IMR-90 (cell line): ENCODE data around the gene EEPD1. TPM values are rescaled to one million over a fixed set of nuclear protein-coding genes. Genes with fewer than 3 reads are reported as not detected.

Experiments used
- ATAC-seq: fragments of 200-7000 bp; cut with Tn5 transposase; 2 replicates; pipeline ENCODE4 v1.9.1; 2020; ENCODE audit warnings: low read depth, mild to moderate bottlenecking, moderate library complexity
- BruUV-seq: library from RNA; stranded (reverse); fragments of 400-500 nt; replicated peaks from 2 replicates; lab custom pipeline; 2021; lab: Mats Ljungman, UMichigan
- CTCF ChIA-PET: fragments of 300-600 bp; formaldehyde crosslinking; extraction: SDS; loops from one replicate; lab custom pipeline; 2021; ENCODE audit warnings: antibody characterized with exemption; lab: Yijun Ruan, JAX
- POLR2A ChIA-PET: fragments of 300-600 bp; sonication (Branson Sonifier 250); formaldehyde crosslinking; loops from one replicate; lab custom pipeline; 2022; ENCODE audit warnings: antibody characterized with exemption; ENCODE audit not compliant: unreplicated experiment; lab: Charles Lee
- DNase-seq: peaks from one replicate; pipeline ENCODE4 v3.0.0; 2013
- H2AFZ ChIP-seq: replicated peaks from 2 replicates; pipeline ENCODE3; 2013; ENCODE audit warnings: low read length, mild to moderate bottlenecking; ENCODE audit not compliant: poor library complexity
- H2AK5ac ChIP-seq: 2 replicates; pipeline ENCODE4 v1.6.1; 2013; ENCODE audit warnings: low read depth, low read length, inconsistent platforms
- H2AK9ac ChIP-seq: replicated peaks from 2 replicates; pipeline ENCODE3; 2013; ENCODE audit warnings: mild to moderate bottlenecking, low read depth, low read length, moderate library complexity; ENCODE audit not compliant: poor library complexity
- H2BK120ac ChIP-seq: 2 replicates; pipeline ENCODE4 v1.6.1; 2013; ENCODE audit warnings: low read depth, low read length, inconsistent platforms
- H2BK15ac ChIP-seq: 3 replicates; pipeline ENCODE4 v1.6.1; 2013; ENCODE audit warnings: low read depth, low read length, inconsistent platforms
- H2BK20ac ChIP-seq: 2 replicates; pipeline ENCODE4 v1.6.1; 2013; ENCODE audit warnings: low read depth, mild to moderate bottlenecking, inconsistent platforms, low read length, moderate library complexity
- H2BK5ac ChIP-seq: 2 replicates; pipeline ENCODE4 v1.6.1; 2013; ENCODE audit warnings: mild to moderate bottlenecking, low read depth, low read length, inconsistent platforms; ENCODE audit not compliant: poor library complexity, severe bottlenecking
- H3K14ac ChIP-seq: replicated peaks from 2 replicates; pipeline ENCODE4 v1.6.1; 2013; ENCODE audit warnings: low read depth, low read length, inconsistent platforms
- H3K18ac ChIP-seq: 2 replicates; pipeline ENCODE4 v1.6.1; 2013; ENCODE audit warnings: low read depth, low read length, control low read depth
- H3K23ac ChIP-seq: 2 replicates; pipeline ENCODE4 v1.6.1; 2013; ENCODE audit warnings: low read depth, low read length, inconsistent platforms
- H3K27ac ChIP-seq: 2 replicates; pipeline ENCODE4 v1.5.1; 2013; ENCODE audit warnings: mild to moderate bottlenecking, control low read depth, low read length; ENCODE audit not compliant: insufficient read depth
- H3K27me3 ChIP-seq: 2 replicates; pipeline ENCODE4 v1.6.1; 2013; ENCODE audit warnings: low read length; ENCODE audit not compliant: control insufficient read depth, insufficient read depth
- H3K36me3 ChIP-seq: 2 replicates; pipeline ENCODE4 v1.6.1; 2013; ENCODE audit warnings: low read length, mixed read lengths; ENCODE audit not compliant: control insufficient read depth, insufficient read depth
- H3K4ac ChIP-seq: 2 replicates; pipeline ENCODE4 v1.6.1; 2013; ENCODE audit warnings: low read depth, low read length, inconsistent platforms
- H3K4me1 ChIP-seq: 2 replicates; pipeline ENCODE4 v1.6.1; 2013; ENCODE audit warnings: low read length, mixed read lengths; ENCODE audit not compliant: control insufficient read depth, insufficient read depth
- H3K4me2 ChIP-seq: 2 replicates; pipeline ENCODE4 v1.6.1; 2013; ENCODE audit warnings: low read depth, mild to moderate bottlenecking, control low read depth, low read length, moderate library complexity
- H3K4me3 ChIP-seq: 2 replicates; pipeline ENCODE4 v1.5.1; 2013; ENCODE audit warnings: low read depth, mild to moderate bottlenecking, control low read depth, low read length, moderate library complexity; ENCODE audit not compliant: insufficient read depth
- H3K56ac ChIP-seq: 2 replicates; pipeline ENCODE4 v1.6.1; 2013; ENCODE audit warnings: low read length, inconsistent platforms; ENCODE audit not compliant: insufficient read depth; ENCODE audit errors: extremely low read depth
- H3K79me1 ChIP-seq, 2 experiments: 2 replicates each; pipeline ENCODE4 v1.6.1; 2013; ENCODE audit warnings: low read length in 2 of 2, inconsistent platforms in 1 of 2, low read depth in 1 of 2
- H3K9ac ChIP-seq: 2 replicates; pipeline ENCODE4 v1.6.1; 2013; ENCODE audit warnings: low read depth, low read length, control low read depth
- H3K9me1 ChIP-seq: 2 replicates; pipeline ENCODE4 v1.6.1; 2013; ENCODE audit warnings: low read length, inconsistent platforms; ENCODE audit not compliant: insufficient read depth
- H3K9me3 ChIP-seq: 2 replicates; pipeline ENCODE4 v1.6.1; 2013; ENCODE audit warnings: low read length; ENCODE audit not compliant: control insufficient read depth, insufficient read depth
- H4K20me1 ChIP-seq: 2 replicates; pipeline ENCODE4 v1.6.1; 2013; ENCODE audit warnings: low read length, inconsistent platforms; ENCODE audit not compliant: insufficient read depth
- H4K5ac ChIP-seq: 2 replicates; pipeline ENCODE4 v1.6.1; 2013; ENCODE audit warnings: mild to moderate bottlenecking, low read depth, low read length, control low read depth
- H4K8ac ChIP-seq, 2 experiments: 2 replicates each; pipeline ENCODE4 v1.6.1; 2013; ENCODE audit warnings: low read depth in 2 of 2, low read length in 2 of 2, control low read depth in 1 of 2, inconsistent platforms in 1 of 2
- H4K91ac ChIP-seq: 2 replicates; pipeline ENCODE4 v1.6.1; 2013; ENCODE audit warnings: low read depth, low read length, inconsistent platforms; ENCODE audit not compliant: insufficient read depth
- ELK1 ChIP-seq: fragments of 150-350 bp; IDR thresholded peaks from 2 replicates; pipeline ENCODE4 v1.6.1; 2016; ENCODE audit warnings: low read depth, mild to moderate bottlenecking, low read length, moderate library complexity, borderline replicate concordance
- FOS ChIP-seq: fragments of 150-350 bp; IDR thresholded peaks from 2 replicates; pipeline ENCODE4 v1.6.1; 2016; ENCODE audit warnings: low read depth, low read length
- MAFK ChIP-seq: IDR thresholded peaks from 2 replicates; pipeline ENCODE4 v1.6.1; 2012; ENCODE audit warnings: low read depth, low read length, improper control_type of control experiment
- MAZ ChIP-seq: IDR thresholded peaks from 2 replicates; pipeline ENCODE4 v1.6.1; 2012; ENCODE audit warnings: low read depth, mild to moderate bottlenecking, low read length, improper control_type of control experiment, moderate library complexity, borderline replicate concordance
- POLR2A ChIP-seq: IDR thresholded peaks from 2 replicates; pipeline ENCODE4 v1.6.1; 2012; ENCODE audit warnings: mild to moderate bottlenecking, low read depth, low read length
- RCOR1 ChIP-seq: IDR thresholded peaks from 2 replicates; pipeline ENCODE4 v1.6.1; 2012; ENCODE audit warnings: mild to moderate bottlenecking, low read length, improper control_type of control experiment; ENCODE audit not compliant: insufficient replicate concordance
- SMC3 ChIP-seq: fragments of 150-350 bp; IDR thresholded peaks from 2 replicates; pipeline ENCODE4 v1.6.1; 2016; ENCODE audit warnings: low read depth, mild to moderate bottlenecking, antibody characterized with exemption, low read length, moderate library complexity
- WGBS, 2 experiments: methylation state at CpG; one replicate each; pipeline versions ENCODE4 v1.1.5 to v1.1.7; 2013; ENCODE audit warnings: missing lambda C conversion rate in 2 of 2; ENCODE audit not compliant: insufficient read length in 1 of 2; ENCODE audit errors: extremely low coverage in 2 of 2; 5-methylcytosine and 5-hydroxymethylcytosine counted together
- dilution Hi-C: fragments of 300-500 bp; cut with HindIII; formaldehyde crosslinking; loops from one replicate; pipeline ENCODE4 v1.14.3; 2018; ENCODE audit warnings: low sequenced_read_pairs; ENCODE audit not compliant: unreplicated experiment
- in situ Hi-C: fragments of 300-500 bp; cut with MboI; formaldehyde crosslinking; loops from 3 replicates; pipeline ENCODE4 v1.14.3; 2019; ENCODE audit warnings: low sequenced_read_pairs, inconsistent platforms, mixed read lengths
- intact Hi-C: fragments of 100-400 bp; cut with micrococcal nuclease; formaldehyde crosslinking; loops from 2 replicates; pipeline ENCODE4 v1.10.0; 2022
- polyA plus RNA-seq, 3 experiments: library from polyadenylated mRNA; depleted of rRNA; stranded (reverse); fragments of >200 nt; gene quantifications; 2 replicates each; pipeline ENCODE4 v1.2.3, GENCODE V29; 2012; ENCODE audit warnings: low replicate concordance in 1 of 3
- total RNA-seq: library from RNA; depleted of rRNA; stranded (reverse); fragments of >200 nt; gene quantifications from 2 replicates; pipeline ENCODE4 v1.2.3, GENCODE V29; 2012
- TF ChIP-seq, protein P1 (sequence below): fragments of 150-350 bp; IDR thresholded peaks from 2 replicates; pipeline ENCODE4 v1.6.1; 2017; ENCODE audit warnings: mild to moderate bottlenecking, antibody characterized with exemption, low read length, low read depth

The EEPD1 gene
- total and polyA plus RNA-seq, 2 of the 4 experiments (the other 2 are of a cell fraction), result 7.3 to 15.2 TPM

DNA sequence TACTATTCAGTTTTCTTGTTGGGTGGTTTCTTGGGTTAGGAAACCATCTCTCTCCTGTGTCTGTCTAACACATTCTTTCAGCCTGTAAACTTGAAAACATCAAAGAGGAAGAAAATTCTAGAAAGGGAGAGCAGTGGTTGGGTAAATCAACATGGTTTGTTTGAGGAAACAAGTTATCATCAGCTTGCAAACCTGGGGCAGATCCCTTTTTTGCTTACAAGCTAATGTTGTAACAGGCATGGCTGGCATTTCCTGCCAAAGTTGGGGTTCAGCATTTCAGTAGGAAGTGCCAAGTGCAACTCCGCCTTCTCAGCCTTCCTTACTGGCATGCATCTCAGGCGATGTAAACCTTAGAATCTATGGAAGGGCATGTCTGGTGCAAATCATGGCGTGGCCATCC is 112.6 kb downstream of the EEPD1 start:
- Histone ChIP-seq H2BK5ac (no peak overlapping the region), H4K91ac (no peak overlapping the region), H3K9me3 (no peaks in the 10 kb centered on the region), H4K20me1 (no peaks in the 10 kb centered on the region), H3K36me3 (no peaks in the 10 kb centered on the region; the same call in 1 of the 2 replicates), H3K4me2 (peak overlapping the region; percentile 21; the same call in 1 of the 2 replicates), H3K9ac (no peak overlapping the region), H3K79me1 (peaks cover 4 to 18% of the 10 kb centered on the region in 2 experiments; a peak in 3 of 4 replicates), H3K4me1 (peaks cover 23% of the 10 kb centered on the region), H3K27me3 (no peaks in the 10 kb centered on the region), H3K14ac (peak overlapping the region; percentile 57), H2BK20ac (peak overlapping the region; percentile 5; the same call in 1 of the 2 replicates), H2AK9ac (no peak overlapping the region), H4K5ac (no peak overlapping the region; the same call in none of the 2 replicates), H4K8ac (no peak overlapping the region), H2AFZ (no peak overlapping the region), H3K9me1 (peaks cover 13% of the 10 kb centered on the region), H3K4me3 (no peak overlapping the region), H3K27ac (no peak overlapping the region), H3K23ac (no peak overlapping the region), H2BK15ac (no peak overlapping the region; the same call in 2 of the 3 replicates), H3K18ac (peak overlapping the region; percentile 81; the same call in 1 of the 2 replicates), H3K4ac (peak overlapping the region; percentile 19; the same call in 1 of the 2 replicates), H2BK120ac (no peak overlapping the region), H2AK5ac (peak overlapping the region; percentile 17; the same call in 1 of the 2 replicates), H3K56ac (no peak overlapping the region)
- in situ Hi-C loops (no loop called here), dilution Hi-C loops (no loop called here), intact Hi-C loops (no loop called here)
- TF ChIP-seq FOS, result no peak
- TF ChIP-seq MAFK, result no peak
- TF ChIP-seq ELK1, result no peak
- TF ChIP-seq RCOR1, result no peak
- TF ChIP-seq POLR2A, result no peak
- no peak for TF ChIP-seq MAZ
- no peak for TF ChIP-seq SMC3
- TF ChIP-seq, protein P1, sequence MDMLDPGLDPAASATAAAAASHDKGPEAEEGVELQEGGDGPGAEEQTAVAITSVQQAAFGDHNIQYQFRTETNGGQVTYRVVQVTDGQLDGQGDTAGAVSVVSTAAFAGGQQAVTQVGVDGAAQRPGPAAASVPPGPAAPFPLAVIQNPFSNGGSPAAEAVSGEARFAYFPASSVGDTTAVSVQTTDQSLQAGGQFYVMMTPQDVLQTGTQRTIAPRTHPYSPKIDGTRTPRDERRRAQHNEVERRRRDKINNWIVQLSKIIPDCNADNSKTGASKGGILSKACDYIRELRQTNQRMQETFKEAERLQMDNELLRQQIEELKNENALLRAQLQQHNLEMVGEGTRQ, result no peak
- no TSS peak for BruUV-seq
- ATAC-seq (peak; percentile 24), DNase-seq (no peak)
- ChIA-PET CTCF (interaction anchor here (0.5 kb wide), 1 partner anchor 174 kb away, joined by 3 read pairs; no protein-coding TSS in a partner anchor), POLR2A (no interaction called here)
- 100% methylated on average over 3 of the region's 3 CpGs; no CpG with 5 or more reads in 1 of the 2 experiments for WGBS, 2 experiments
